Stimulated activated CD4-positive, alpha-beta T cell treated with anti-CD3 and anti-CD28 coated beads, Interleukin-12 subunit alpha, Interleukin-12 subunit beta, amount 100 ng/mL, for 24 hours (primary cell): Measurements from ENCODE around the gene TTN.

Source experiments
- DNase-seq, 2 experiments: peaks; one replicate each; pipeline ENCODE4 v3.0.0-alpha.2; 2020; ENCODE audit warnings: low read depth in 2 of 2

Gene TTN

GRCh38 chr2:178811901-178812300 lies 4.7 kb upstream of the TTN start:
- DNase-seq: no peak

GRCh38 chr2:178811045-178811444 lies 3.8 kb upstream of the TTN start:
- no peak for DNase-seq

GRCh38 chr2:178810422-178810821 lies 3.2 kb upstream of the TTN start:
- no peak for DNase-seq

GRCh38 chr2:178806543-178806942 lies 680 bp downstream of the TTN start:
- DNase-seq: no peak

GRCh38 chr2:178805457-178805856 lies 1.8 kb downstream of the TTN start:
- DNase-seq: no peak

GRCh38 chr2:178804791-178805190 lies 2.4 kb downstream of the TTN start:
- no peak for DNase-seq

GRCh38 chr2:178800510-178800909 lies 6.7 kb downstream of the TTN start:
- DNase-seq: no peak

GRCh38 chr2:178799305-178799704 lies 7.9 kb downstream of the TTN start:
- DNase-seq: no peak

- DNase-seq: no peak
Observed at GRCh38 chr2:178796079-178796677, 11.0 kb downstream of the TTN start.

- no peak for DNase-seq
Observed at GRCh38 chr2:178787934-178788333, 19.3 kb downstream of the TTN start.

GRCh38 chr2:178787155-178787554 lies 20.1 kb downstream of the TTN start:
- DNase-seq: no peak

- DNase-seq: no peak
Observed at GRCh38 chr2:178783889-178784288, 23.3 kb downstream of the TTN start.

- DNase-seq: no peak
Observed at GRCh38 chr2:178782236-178782635, 25.0 kb downstream of the TTN start.

- no peak for DNase-seq
Observed at GRCh38 chr2:178777577-178777976, 29.6 kb downstream of the TTN start.

GRCh38 chr2:178776751-178777150 lies 30.5 kb downstream of the TTN start:
- no peak for DNase-seq

GRCh38 chr2:178775975-178776374 lies 31.2 kb downstream of the TTN start:
- DNase-seq: no peak

GRCh38 chr2:178770518-178770917 lies 36.7 kb downstream of the TTN start:
- no peak for DNase-seq

GRCh38 chr2:178767094-178768060 lies 39.8 kb downstream of the TTN start:
- DNase-seq: no peak

GRCh38 chr2:178764097-178764496 lies 43.1 kb downstream of the TTN start:
- no peak for DNase-seq

- DNase-seq: no peak
Observed at GRCh38 chr2:178761759-178762371, 45.4 kb downstream of the TTN start.

GRCh38 chr2:178756843-178757242 lies 50.4 kb downstream of the TTN start:
- DNase-seq: no peak

GRCh38 chr2:178756343-178756742 lies 50.9 kb downstream of the TTN start:
- no peak for DNase-seq

GRCh38 chr2:178747767-178748166 lies 59.5 kb downstream of the TTN start:
- DNase-seq: no peak
